NCI-H1694 treated with DMSO at 0.1 percent for 48 hours (cell line): ENCODE data around the gene SIGLEC6.
A peak's percentile ranks its signal among the peaks of the same experiment; 100 is the strongest.

ENCODE experiments used
- DNase-seq: peaks from one replicate; lab custom pipeline; 2025; lab: John Stamatoyannopoulos, UW

SIGLEC6 gene

DNA sequence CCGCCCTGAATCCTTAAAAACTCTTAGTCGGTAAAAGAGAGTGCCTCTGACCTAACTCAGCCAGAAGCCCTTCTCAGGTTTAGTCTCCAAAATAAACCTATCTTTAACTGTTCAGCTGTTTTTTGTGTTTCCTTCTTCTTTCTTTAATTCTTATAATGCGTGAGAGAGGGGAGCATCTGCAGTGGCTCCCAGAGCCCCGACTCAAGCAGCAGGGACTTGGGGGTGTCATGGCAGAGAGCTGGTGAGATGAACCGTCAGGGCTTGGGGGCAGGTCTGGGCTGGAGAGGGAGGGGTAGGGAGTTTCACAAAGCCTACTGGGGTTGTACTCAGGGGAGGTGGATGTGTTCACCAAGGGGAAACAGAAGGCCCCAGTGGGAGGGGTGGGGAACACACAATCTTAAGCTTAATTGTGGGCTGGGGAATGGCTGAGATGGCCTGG, 16.8 kb upstream of the SIGLEC6 start:
- no peak for DNase-seq

DNA sequence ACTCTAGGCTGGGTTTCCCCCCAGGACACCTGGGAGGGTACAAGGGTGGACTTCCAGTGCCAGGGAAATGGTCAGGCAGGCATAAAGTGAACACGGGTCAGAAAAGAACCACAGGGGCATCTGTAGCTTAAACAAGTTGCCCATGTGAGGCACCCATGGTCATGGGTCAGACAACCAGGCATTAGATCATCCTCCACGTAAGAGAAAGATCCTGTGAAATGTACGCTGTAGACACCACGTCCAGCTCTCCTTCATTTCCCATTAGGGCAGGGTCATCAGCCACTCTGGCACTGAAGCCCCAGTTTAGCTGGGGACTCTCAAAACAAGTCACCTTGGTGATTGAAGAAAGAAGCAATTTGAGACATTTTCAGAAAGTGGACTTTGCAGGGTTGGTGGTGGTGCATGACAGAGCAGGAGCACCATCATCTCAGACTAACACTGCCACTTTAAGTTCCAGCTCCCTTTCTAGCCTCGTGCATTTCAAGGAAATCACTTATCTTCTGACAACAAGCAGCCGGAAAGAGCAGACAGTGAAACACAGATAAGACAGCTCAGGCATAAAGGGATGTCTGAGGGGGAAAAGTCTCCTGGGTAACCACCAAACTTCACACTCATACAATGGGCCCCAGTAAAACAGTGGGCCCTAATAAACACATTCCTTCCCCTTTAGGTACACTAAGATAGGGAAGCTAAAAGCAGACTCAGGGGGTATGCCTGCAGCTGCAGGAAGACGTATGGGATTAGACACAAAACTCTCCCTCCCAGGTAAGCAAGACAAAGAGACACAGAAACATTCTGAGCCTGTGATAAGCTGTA, 16.1 kb upstream of the SIGLEC6 start:
- no peak for DNase-seq

DNA sequence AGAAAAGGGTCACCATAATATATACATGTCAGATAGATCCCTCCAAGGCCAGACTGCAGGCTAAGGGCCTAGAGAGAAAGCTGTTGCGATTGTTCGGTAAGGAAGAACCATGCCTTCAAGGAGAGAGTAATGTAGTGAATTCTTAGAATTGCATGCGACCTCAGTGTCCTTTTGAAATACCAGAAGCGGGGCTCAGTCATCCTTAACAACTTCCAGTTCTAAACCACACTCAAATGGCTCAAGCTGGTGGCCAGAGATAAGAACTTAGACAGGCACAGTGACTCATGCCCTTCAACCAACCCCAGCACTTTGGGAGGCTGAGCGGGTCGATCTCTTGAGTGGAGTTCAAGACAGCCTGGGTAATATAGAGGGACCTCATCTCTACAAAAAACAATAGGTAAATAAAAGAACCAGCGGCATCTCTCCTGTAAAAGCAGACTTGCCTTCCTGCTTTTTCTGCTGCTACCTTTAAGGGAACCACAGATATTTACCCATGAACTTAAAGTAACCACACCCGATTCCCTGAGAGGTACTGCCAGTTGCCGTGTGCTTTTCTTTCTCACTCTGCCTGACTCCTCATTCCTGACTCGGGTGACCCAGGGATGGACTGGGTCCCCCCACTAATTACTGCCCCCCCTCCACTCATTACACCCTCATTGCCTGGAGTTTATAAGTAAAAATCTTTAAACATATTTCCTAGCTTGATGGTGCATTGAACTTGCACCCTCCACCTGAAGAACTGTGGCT, 15.4 kb upstream of the SIGLEC6 start:
- DNase-seq: no peak

DNA sequence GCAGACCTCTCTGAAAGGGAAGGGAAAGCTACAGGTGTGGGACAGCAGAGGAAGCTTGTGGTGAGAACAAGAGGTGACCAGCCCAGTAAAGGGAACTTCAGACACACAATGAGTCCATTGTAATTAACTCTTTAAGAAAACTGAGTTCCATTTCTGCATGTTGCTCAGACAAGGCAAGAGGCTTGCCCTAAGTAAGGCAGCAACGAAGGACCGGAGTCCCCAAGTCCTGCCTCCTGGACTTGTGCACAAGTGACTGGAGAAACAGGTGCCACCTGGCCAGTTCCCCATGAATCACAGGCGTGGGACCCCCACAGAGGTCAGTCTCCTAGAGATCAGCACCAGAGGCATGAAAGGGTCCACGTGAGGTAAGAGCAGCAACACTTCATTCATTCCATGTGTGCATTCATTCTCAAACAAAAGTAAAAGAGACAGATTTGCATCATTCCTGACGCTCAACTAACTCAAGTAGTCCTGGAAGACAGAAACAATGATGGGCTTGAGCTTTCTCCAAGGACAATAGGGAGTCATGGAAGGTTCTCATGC, 14.7 kb upstream of the SIGLEC6 start:
- DNase-seq: no peak

DNA sequence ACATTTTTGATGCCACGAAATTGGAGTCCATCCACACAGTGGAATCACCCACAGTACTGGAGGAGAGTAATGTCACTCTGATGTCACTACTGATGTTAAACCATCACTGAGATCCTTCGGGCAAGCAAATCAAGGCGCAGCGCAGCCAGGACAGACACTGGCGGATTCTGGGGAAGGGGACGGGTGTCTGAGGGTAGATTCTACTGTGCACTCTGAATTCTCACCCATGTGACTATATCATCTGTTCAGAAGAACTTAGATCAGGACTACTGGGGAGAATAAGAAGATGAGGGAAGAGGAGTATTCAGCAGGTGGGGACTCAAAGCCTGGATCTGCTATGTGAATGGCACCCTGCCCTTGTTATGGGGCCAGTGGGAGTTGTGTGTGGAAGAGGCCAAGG, 12.6 kb upstream of the SIGLEC6 start:
- no peak for DNase-seq

DNA sequence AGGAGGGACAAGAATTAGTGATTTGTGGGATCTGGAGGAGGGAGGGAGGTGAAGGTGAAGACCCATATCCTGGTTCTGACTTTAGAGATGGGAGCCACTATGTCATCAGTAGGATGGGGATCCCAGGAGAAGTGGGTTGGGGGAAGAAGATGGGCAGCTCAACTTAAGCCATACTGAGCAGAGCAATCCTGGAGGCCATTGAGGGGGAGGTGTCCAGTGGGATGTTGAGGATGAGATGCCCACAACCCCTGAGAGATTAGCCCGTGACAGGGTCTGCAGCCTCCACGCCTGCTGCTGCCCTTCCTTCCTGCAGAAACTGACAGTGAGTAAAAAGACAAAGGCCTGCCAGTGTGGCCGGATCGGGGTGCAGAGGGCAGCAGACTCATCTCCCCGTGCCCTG, 11.2 kb upstream of the SIGLEC6 start:
- no peak for DNase-seq

DNA sequence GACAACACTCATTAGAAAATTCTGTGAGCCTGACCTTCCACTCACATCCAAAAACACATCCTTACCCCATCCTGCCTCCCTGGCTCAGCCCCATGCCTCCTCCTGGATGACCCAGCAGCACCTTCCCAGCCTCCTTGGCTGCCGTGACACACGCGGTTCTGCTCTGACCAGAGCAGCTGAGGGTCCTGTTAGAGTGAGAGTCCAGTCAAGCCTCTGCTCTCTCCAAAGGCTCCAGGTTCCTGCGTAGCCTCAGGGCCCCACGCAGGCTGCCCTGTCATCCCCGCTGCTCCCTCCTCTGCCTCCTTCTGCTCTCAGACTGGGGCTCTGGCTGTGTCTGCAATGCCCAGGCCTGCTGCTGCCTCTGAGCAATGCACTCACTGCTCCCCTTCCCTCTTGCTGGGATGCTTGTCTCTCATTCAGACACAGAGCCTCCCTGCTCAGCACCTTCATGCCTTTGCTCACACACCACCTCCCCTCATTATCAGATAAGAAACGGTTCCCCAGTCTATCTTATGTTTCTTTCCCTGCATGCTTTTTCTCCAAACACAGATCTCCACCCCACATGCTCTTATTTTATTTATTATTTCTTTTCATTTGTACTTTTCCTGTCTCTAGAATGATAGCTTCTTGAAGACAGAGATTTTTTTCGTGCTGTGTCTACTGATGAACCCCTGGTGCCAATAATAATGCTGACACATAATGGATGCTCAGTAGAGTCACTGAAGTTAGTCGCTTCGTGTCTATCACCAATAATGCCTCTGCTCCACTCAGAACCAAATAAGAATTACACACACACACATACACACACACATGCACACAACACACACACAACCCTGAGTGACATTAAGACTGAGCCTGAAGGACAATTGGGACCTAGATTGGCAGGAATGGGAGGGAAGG, 10.2 kb upstream of the SIGLEC6 start:
- no peak for DNase-seq

DNA sequence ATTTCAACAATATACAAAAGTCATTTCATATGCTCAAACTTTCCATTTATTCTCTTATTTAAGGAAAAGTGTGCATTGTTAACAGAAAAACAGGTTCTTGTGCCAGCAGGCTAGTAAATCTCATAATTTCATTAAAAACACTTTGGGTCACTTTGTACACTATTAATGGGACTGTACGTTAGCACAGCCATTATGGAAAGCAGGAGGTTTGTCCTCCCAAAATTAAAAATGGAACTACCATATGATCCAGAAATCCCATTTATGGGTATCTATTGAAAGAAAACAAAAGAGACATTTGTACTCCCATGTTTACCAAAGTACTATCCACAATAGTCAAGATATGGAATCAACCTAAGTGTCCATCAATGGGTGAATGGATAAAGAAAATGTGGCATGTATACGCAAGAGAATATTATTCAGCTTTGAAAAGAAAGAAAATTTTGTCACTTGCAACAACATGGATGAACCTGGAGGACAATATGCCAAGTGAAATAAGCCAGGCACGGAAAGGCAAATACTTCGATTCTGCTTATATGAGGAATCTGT, 8.4 kb upstream of the SIGLEC6 start:
- no peak for DNase-seq

DNA sequence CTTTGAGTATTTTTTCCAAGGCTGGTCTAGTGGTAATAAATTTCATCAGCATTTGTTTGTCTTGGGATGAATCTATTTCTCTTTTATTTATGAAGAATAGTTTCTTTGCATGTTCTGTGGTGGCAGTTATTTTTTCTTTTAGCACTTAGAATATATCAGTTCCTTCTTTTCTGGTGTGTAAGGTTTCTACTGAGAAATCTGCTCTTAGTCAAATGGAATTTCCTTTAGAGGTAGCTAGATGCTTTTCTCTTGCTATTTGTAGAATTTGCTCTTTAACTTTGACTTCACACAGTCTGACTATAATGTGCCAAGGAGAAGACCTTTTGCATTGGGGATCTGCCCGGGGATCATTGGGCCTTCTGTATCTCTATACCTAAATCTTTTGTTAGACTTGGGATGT, 4.1 kb upstream of the SIGLEC6 start:
- no peak for DNase-seq

DNA sequence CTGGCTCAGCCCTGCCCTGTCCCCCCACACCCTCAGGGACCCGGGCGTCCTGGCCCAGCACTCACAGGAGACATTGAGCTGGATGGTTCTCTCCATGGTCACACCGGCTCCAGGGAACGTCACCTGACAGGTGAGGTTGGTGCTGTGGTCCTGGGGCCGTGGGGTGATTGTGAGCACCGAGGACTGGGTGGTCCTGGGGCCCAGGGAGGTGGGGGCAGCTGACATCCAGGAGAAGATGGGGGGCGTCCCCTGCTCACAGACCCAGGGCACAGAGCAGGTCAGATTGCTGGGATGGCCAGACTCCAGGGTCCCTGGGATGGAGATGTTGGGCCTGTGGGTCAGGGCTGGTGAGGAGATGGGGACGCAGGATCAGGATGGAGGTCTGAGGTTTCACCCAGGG, 854 bp downstream of the SIGLEC6 start:
- no peak for DNase-seq

DNA sequence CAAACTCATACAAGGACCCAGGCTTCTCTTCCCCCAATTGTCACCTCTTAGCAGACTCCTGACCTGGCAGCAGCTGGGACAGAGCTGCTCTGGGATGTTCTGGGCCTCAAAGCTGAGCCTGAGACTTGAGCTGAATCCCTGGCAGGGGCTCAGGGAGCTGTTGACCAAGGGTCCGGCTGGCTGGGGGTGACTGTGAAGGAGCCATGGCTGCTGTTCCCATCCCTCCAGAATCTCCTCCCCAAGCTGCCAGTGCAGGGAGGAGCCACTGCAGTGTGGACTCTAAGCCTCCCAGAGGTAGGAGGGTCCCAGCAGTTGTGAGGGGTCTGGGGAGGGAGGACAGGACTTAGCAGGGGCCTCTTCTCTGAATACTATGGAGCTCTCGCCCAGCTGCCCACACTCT, 2.2 kb downstream of the SIGLEC6 start:
- no peak for DNase-seq

DNA sequence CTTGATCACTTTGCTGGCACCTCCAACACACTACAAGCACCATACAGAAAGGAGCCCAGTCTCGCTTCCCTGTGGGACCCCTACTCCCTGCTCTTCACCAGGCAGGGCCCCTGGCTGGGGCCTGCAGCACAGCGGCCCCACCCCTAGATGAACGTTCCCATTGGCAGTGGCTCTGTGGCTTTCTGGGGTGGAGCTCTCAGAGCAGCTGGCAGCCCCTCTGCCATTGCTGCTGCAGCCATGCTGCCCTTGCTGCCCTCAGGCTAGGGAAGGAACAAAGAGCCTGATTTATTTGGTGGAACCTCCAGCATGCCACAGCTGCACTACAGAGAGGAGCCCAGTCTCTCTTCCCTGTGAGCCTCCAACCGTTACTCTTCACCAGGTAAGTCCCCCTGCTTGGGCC, 5.8 kb downstream of the SIGLEC6 start:
- DNase-seq: no peak

DNA sequence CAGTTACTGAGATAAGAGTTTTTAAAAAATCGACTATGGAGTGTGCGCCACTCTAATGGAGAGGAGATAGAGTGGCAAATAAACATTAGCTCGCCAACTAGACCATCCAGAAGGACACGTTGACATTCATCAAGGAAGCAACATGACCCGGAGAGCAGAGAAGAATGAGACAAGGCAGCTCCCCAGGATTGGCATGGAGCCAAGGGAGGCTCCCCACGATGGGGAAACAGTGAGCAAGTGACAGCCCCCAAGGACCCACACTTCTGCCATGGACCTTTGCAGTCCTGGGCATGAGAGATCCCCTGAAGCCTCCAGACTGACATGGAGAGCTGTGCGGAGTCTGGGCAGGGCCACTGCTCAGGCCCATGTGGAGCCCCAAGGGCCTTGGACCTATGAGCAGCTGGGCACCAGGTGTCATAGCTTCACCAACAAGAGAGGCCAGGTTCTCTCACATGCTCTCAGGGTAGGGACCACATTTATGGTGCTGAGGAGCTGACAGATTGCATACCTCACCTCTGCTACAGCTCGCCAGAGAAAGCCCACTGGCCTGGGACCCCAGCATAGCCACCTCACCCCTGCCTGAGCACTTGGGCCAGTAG, 6.7 kb downstream of the SIGLEC6 start:
- no peak for DNase-seq

DNA sequence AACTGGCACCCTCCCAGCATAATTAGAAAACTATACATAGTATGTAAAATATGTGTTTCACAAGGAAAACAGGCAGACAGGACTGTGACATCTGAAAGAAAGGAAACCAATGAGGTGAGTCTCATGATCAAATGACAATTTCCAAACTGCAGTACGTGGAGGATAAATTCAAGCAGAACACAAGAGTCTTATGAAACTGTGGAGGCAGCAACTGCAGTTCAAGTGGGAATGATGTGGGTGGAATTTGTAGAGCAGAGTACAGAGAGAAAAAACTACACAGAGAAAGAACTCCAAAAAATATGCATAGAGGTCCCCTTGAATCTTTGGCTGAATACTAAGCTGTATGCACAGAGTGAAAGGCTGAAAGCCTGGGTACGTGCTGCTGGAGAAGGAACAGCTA, 9.7 kb downstream of the SIGLEC6 start:
- no peak for DNase-seq

DNA sequence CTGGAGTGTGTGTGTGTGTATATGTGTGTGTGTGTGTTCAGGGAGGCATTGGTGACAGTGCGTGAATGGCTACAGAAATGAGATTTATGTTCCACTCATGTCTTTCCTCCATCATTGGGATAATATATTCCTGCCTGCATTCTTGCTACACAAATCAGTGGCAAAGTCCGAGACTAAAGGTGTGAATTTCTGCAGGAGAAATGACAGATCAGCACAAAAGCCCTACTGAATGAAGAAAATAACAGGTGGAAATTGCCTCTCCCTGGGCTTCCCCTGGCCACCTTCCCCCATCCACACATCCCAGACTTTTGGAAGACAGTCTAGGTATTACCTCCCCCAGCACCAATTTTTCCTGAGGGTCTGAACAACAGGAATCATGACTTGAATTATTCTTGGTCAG, 10.1 kb downstream of the SIGLEC6 start:
- no peak for DNase-seq

DNA sequence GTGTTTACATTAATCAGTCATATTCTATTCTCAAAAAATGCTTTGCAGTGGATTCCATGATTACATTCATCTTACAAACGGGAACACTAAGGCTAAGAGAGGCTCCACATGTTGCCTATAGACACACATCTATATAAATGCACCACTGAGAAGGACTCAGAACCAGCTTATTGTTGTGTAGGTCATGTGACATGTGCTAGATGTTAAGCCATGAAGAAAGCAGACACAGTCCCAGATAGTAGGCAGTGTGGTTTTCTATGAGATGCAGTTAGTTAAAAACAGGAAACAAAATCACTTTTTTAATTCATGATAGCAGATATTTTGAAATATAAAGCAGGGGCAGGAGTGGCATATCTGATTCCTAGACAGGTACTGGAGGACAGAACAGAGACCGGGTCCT, 10.7 kb downstream of the SIGLEC6 start:
- no peak for DNase-seq

DNA sequence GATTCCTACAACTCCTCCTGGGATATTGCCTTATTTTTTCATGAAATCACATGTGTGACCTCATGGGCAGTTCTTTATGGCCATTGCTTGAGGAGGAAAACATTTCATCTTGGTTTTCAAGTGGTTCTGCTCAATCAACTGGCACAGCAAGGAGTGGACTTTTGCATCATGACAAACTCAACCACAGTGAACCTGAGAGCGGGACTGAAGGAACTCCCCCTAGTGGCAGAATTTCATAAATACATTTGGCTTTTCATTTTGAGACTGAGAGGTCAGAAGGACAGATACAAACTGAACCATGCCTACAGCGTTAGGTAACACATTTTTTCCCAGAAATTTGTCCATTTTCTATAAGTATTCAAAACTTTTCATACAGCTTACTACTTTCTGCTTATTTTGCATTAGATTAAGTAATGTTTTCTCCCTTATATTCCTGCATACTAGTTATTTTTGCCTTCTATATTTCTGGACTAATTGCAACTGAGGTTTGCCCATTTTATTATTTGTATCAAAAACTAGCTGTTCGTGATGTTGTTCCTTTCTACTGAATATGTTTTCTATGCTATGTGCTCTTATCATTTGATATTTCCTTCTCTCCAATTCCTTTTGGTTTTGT, 16.5 kb downstream of the SIGLEC6 start:
- peak; percentile 10 for DNase-seq

DNA sequence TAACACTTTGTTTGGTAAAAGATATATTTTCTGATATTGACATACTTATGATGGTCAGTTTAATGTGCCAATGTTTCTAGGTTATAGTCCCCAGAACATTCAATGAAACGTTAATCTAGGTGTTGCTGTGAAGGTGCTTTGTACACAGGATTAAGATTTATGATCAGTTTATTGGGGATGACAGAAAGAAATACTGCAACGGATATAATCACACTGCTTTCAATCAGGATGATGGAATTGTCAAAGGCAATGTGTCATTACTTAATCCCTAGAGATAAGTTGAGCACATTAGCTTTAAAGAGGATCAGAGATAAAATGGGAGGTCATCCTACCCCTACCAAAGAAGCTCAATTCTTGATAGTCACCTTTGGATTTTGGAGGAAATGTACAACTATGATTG, 17.5 kb downstream of the SIGLEC6 start:
- no peak for DNase-seq

DNA sequence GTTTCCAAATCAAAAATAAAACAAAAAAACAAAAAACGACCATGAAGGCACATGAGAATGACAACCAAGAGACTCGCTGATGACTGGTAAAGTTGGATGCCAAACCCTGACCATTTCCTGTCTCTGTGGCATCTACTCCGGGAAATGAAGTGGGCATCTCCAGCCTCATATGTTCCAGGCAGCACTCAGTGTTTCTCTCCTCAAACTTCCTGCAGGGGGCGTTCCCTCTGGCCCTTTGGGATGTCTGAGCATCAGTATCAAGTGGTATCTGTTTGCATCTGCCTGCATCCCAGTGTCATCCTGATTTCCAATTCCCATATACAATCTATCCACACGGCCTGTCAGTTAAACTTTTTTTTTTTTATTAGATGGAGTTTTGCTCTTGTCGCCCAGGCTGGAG, 20.1 kb downstream of the SIGLEC6 start:
- no peak for DNase-seq

DNA sequence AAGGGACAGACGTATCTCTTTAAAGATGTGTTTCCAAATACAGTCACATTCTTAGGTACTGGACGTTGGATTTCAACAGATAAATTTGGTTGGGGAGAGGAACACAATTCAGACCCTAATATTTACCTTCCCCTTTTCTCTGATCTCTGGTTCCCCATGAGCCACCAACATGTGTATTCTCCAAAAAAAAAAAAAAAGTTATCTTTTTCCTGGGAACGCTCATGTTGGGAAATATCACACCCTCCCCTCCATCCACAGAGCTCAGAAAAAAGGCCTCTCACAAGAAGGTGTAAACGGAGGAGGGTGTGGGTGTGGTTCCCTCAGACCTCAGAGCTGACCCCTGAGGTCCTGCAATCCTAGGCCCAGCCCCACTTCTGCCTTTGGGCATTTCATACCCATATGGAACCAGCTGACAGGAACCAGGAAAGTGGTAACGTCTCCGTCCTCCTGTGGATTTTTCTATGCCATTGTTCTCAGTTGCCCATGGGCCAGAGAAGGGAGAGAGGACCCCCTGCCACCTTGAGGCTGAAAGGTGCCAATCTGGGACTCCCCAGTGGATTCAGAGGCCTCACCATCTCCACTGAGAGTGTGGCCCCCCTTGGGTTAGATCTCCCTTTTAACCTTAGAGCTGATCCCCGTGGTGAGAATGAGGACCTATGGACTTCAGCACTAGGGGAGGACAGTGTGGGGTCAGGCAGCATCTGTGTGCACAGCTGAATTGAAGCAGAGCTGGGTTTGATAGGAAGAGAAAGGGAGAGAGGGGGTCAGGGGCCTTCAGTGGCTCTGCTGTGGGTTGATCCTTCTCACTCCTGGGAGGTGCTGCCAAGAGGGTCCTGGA, 21.4 kb downstream of the SIGLEC6 start:
- no peak for DNase-seq
